HCT116 (cell line): ENCODE results near the gene SRSF3. TPM values are rescaled to one million over a fixed set of nuclear protein-coding genes. Genes with fewer than 3 reads are reported as not detected.

ENCODE experiments used
- ATAC-seq: fragments of 200-7000 bp; cut with Tn5 transposase; 2 replicates; pipeline ENCODE4 v1.9.1; 2020; ENCODE audit warnings: mild to moderate bottlenecking, moderate library complexity
- BruUV-seq: library from RNA; stranded (reverse); fragments of 400-500 nt; replicated peaks from 2 replicates; lab custom pipeline; 2021; lab: Mats Ljungman, UMichigan
- CTCF ChIA-PET: fragments of 300-600 bp; sonication (Branson Sonifier 250); formaldehyde crosslinking; loops from one replicate; lab custom pipeline; 2021; ENCODE audit warnings: antibody characterized with exemption; lab: Charles Lee
- POLR2A ChIA-PET: fragments of 300-600, 350-600 bp; sonication (Branson Sonifier 250); formaldehyde crosslinking; loops from one replicate; lab custom pipeline; 2021; ENCODE audit warnings: antibody characterized with exemption; lab: Charles Lee
- RAD21 ChIA-PET, 2 experiments: fragments of 300-600 bp; sonication (Branson Sonifier 250); formaldehyde crosslinking; loops; one replicate each; lab custom pipeline; 2023; ENCODE audit warnings: low total read pairs in 2 of 2; ENCODE audit not compliant: uncharacterized antibody in 2 of 2, unreplicated experiment in 2 of 2, low non-redundant PET in 1 of 2; lab: Charles Lee
- DNase-seq: peaks from one replicate; pipeline ENCODE4 v3.0.0-alpha.2; 2010; ENCODE audit warnings: low read depth, low spot score
- H2AFZ ChIP-seq: fragments of 200-600 bp; shearing (Covaris generic), sonication (generic); 2 replicates; pipeline ENCODE4 v1.6.1; 2017; ENCODE audit warnings: low read depth, mixed run types, mixed read lengths, antibody characterized with exemption, low read length; ENCODE audit not compliant: poor library complexity, severe bottlenecking
- H3K27ac ChIP-seq: 2 replicates; pipeline ENCODE4 v1.5.1; 2012; ENCODE audit warnings: low read depth, low read length
- H3K27me3 ChIP-seq: fragments of 200-600 bp; sonication (generic); 2 replicates; pipeline ENCODE4 v1.6.1; 2016; ENCODE audit warnings: mixed run types, low read length, mixed read lengths; ENCODE audit not compliant: insufficient read depth
- H3K36me3 ChIP-seq, 2 experiments: fragments of 200-500 bp in 1 of 2; fragments of 200-600 bp in 1 of 2; sonication (Bioruptor generic) in 1 of 2; sonication (generic) in 1 of 2; 2 replicates each; pipeline versions ENCODE4 v1.5.1 to v1.6.1; 2014 to 2016; ENCODE audit warnings: low read length in 2 of 2, inconsistent platforms in 1 of 2, mixed read lengths in 1 of 2, mixed run types in 1 of 2; ENCODE audit not compliant: insufficient read depth in 2 of 2, control insufficient read depth in 1 of 2
- H3K4me1 ChIP-seq, 2 experiments: fragments of 200-600 bp in 1 of 2; sonication (generic) in 1 of 2; 2 replicates each; pipeline versions ENCODE4 v1.5.1 to v1.6.1; 2012 to 2017; ENCODE audit warnings: low read length in 2 of 2, inconsistent platforms in 1 of 2, mild to moderate bottlenecking in 1 of 2, mixed read lengths in 1 of 2, mixed run types in 1 of 2, moderate library complexity in 1 of 2; ENCODE audit not compliant: insufficient read depth in 2 of 2, control insufficient read depth in 1 of 2
- H3K4me2 ChIP-seq: fragments of 200-600 bp; sonication (generic); 2 replicates; pipeline ENCODE4 v1.6.1; 2017; ENCODE audit warnings: mixed run types, low read length, mixed read lengths
- H3K4me3 ChIP-seq, 2 experiments: fragments of 200-600 bp in 1 of 2; sonication (generic) in 1 of 2; replicated peaks in 1 of 2; 2 replicates each; pipeline ENCODE4 v1.5.1; 2011 to 2016; ENCODE audit warnings: low read length in 2 of 2, control low read depth in 1 of 2, low read depth in 1 of 2, mild to moderate bottlenecking in 1 of 2, mixed read lengths in 1 of 2, mixed run types in 1 of 2
- H3K79me2 ChIP-seq: fragments of 200-600 bp; sonication (generic); 2 replicates; pipeline ENCODE4 v1.6.1; 2017; ENCODE audit warnings: mild to moderate bottlenecking, mixed run types, low read length, moderate library complexity, mixed read lengths; ENCODE audit not compliant: insufficient read depth
- H3K9ac ChIP-seq: fragments of 200-600 bp; sonication (generic); 2 replicates; pipeline ENCODE4 v1.6.1; 2016; ENCODE audit warnings: low read length, mixed read lengths
- H3K9me2 ChIP-seq: fragments of 200-600 bp; sonication (generic), shearing (Covaris generic); 2 replicates; pipeline ENCODE4 v1.6.1; 2017; ENCODE audit warnings: mixed run types, mild to moderate bottlenecking, moderate library complexity; ENCODE audit not compliant: insufficient read depth
- H3K9me3 ChIP-seq, 2 experiments: fragments of 200-500 bp in 1 of 2; fragments of 200-600 bp in 1 of 2; sonication (Bioruptor generic) in 1 of 2; sonication (generic) in 1 of 2; 2 replicates each; pipeline ENCODE4 v1.6.1; 2014 to 2017; ENCODE audit warnings: low read length in 2 of 2, mixed read lengths in 2 of 2, inconsistent platforms in 1 of 2, low read depth in 1 of 2, mild to moderate bottlenecking in 1 of 2, mixed run types in 1 of 2, moderate library complexity in 1 of 2; ENCODE audit not compliant: control insufficient read depth in 1 of 2, insufficient read depth in 1 of 2
- H4K20me1 ChIP-seq: fragments of 200-600 bp; sonication (generic), shearing (Covaris generic); 2 replicates; pipeline ENCODE4 v1.6.1; 2017; ENCODE audit warnings: mixed run types, mild to moderate bottlenecking, moderate library complexity; ENCODE audit not compliant: insufficient read depth
- CBX3 ChIP-seq: IDR thresholded peaks from 2 replicates; pipeline ENCODE4 v1.6.1; 2012; ENCODE audit warnings: low read depth
- EGR1 ChIP-seq: IDR thresholded peaks from 2 replicates; pipeline ENCODE4 v1.6.1; 2012; ENCODE audit warnings: low read depth
- ELF1 ChIP-seq: IDR thresholded peaks from 2 replicates; pipeline ENCODE4 v1.6.1; 2012; ENCODE audit warnings: low read depth, borderline replicate concordance
- EZH2 ChIP-seq: fragments of 200-600 bp; sonication (generic); IDR thresholded peaks from 2 replicates; pipeline ENCODE4 v1.6.1; 2017; ENCODE audit warnings: antibody characterized with exemption, mixed run types
- EZH2phosphoT487 ChIP-seq: fragments of 200-600 bp; IDR thresholded peaks from 2 replicates; pipeline ENCODE4 v1.6.1; 2018; ENCODE audit warnings: antibody characterized with exemption, borderline replicate concordance
- JUND ChIP-seq: IDR thresholded peaks from 2 replicates; pipeline ENCODE4 v1.6.1; 2012
- POLR2AphosphoS5 ChIP-seq: IDR thresholded peaks from 2 replicates; pipeline ENCODE4 v1.6.1; 2011; ENCODE audit warnings: mild to moderate bottlenecking, low read depth, low read length, moderate library complexity
- RAD21 ChIP-seq: IDR thresholded peaks from 2 replicates; pipeline ENCODE4 v1.6.1; 2012; ENCODE audit warnings: low read depth, mild to moderate bottlenecking
- SIN3A ChIP-seq: IDR thresholded peaks from 2 replicates; pipeline ENCODE4 v1.6.1; 2012; ENCODE audit warnings: low read depth
- SP1 ChIP-seq: IDR thresholded peaks from 2 replicates; pipeline ENCODE4 v1.6.1; 2012; ENCODE audit warnings: low read depth
- SRF ChIP-seq: IDR thresholded peaks from 2 replicates; pipeline ENCODE4 v1.6.1; 2012; ENCODE audit warnings: low read depth
- ZNF274 ChIP-seq: fragments of 200-500 bp; sonication (Bioruptor generic); IDR thresholded peaks from 2 replicates; pipeline ENCODE4 v1.6.1; 2014; ENCODE audit warnings: mild to moderate bottlenecking, low read depth, low read length, inconsistent platforms
- intact Hi-C: fragments of 100-400 bp; cut with micrococcal nuclease; formaldehyde crosslinking; loops from 2 replicates; pipeline ENCODE4 v1.10.0; 2022
- total RNA-seq: library from RNA; stranded (reverse); gene quantifications from one replicate; pipeline ENCODE4 v1.2.1, GENCODE V29; 2021; ENCODE audit not compliant: unreplicated experiment
- TF ChIP-seq, protein P1 (sequence below): IDR thresholded peaks from 2 replicates; pipeline ENCODE4 v1.6.1; 2011; ENCODE audit warnings: mild to moderate bottlenecking, low read length, moderate library complexity; ENCODE audit not compliant: insufficient replicate concordance; ENCODE audit errors: extremely low read depth
- TF ChIP-seq, protein P2 (sequence below): IDR thresholded peaks from 2 replicates; pipeline ENCODE4 v1.6.1; 2012; ENCODE audit warnings: low read depth
- TF ChIP-seq, protein P3 (sequence below): IDR thresholded peaks from 2 replicates; pipeline ENCODE4 v1.6.1; 2012

Gene SRSF3
- total RNA-seq, 1 experiment from 2014 or later = 362 TPM

DNA sequence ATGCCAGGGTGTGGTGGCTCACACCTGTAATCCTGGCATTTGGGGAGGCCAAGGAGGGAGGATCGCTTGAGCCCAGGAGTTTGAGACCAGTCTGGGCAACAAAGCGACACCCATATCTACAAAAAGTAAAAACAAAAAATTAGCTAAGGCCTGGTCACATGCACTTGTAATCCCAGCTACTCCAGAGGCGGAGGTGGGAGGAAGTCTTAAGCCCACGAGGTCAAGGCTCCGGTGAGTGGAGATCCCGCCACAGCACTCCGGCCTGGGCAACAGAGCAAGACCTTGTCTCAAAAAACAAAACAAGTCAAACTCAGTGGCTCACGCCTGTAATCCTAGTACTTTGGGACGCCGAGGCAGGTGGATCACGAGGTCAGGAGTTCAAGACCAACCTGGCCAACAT is 35.6 kb downstream of the SRSF3 start:
- intact Hi-C loops = no loop called here
- TF ChIP-seq EZH2phosphoT487 (no peak), RAD21 (no peak), SIN3A (no peak), SRF (no peak)
- TF ChIP-seq, protein P1, sequence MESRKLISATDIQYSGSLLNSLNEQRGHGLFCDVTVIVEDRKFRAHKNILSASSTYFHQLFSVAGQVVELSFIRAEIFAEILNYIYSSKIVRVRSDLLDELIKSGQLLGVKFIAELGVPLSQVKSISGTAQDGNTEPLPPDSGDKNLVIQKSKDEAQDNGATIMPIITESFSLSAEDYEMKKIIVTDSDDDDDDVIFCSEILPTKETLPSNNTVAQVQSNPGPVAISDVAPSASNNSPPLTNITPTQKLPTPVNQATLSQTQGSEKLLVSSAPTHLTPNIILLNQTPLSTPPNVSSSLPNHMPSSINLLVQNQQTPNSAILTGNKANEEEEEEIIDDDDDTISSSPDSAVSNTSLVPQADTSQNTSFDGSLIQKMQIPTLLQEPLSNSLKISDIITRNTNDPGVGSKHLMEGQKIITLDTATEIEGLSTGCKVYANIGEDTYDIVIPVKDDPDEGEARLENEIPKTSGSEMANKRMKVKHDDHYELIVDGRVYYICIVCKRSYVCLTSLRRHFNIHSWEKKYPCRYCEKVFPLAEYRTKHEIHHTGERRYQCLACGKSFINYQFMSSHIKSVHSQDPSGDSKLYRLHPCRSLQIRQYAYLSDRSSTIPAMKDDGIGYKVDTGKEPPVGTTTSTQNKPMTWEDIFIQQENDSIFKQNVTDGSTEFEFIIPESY = no peak
- TF ChIP-seq, all 23 proteins: peak for 0
- Histone ChIP-seq H3K4me3 (no peak overlapping the region), H2AFZ (no peak overlapping the region), H3K4me1 (peaks cover 4 to 10% of the 10 kb centered on the region in 2 experiments; a peak in 2 of 4 replicates), H4K20me1 (no peaks in the 10 kb centered on the region), H3K9ac (no peak overlapping the region), H3K9me3 (no peaks in the 10 kb centered on the region), H3K36me3 (no peaks in the 10 kb centered on the region), H3K4me2 (no peak overlapping the region), H3K27ac (no peak overlapping the region), H3K27me3 (no peaks in the 10 kb centered on the region), H3K79me2 (no peaks in the 10 kb centered on the region), H3K9me2 (no peaks in the 10 kb centered on the region)
- BruUV-seq = no TSS peak
- DNase-seq = no peak
- ChIA-PET CTCF (no interaction called here), RAD21 (no interaction called here), POLR2A (interaction anchor here (1.3 kb wide), 1 partner anchor 49 kb away, joined by 3 read pairs; the partner anchor contains the start of gene CDKN1A)
- ATAC-seq = no peak

DNA sequence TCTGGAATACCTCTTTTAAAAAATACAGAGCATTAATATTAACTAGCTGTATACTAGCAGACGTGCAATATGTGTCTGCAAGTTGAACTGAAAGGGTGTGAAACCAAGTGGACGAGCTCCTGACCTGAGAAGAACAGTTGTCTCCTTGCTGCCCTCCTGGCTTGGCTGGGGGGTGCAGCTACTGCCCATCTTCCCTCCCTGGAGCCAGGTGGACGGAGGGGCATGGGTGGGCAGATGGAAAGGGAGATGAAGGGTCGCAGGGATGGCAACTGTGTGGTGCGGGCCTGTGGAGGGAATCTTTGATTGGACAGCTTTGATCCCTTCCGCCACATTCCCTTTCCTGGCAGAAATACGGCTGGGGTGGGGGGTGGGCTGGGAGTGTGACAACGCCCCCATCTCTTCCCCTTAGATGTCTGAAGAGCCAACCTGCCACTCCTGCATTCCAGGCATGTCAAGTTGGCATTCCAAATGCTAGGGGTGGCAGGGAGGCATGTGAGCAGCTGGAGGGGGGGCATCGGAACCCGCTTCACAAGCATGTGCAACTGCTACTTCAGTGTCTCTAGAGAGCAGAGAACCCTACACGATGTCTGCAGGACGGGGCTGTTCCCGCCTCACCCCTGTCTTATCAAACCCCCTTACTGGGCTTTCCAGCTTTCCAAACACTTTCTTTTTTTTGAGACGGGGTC is 37.3 kb downstream of the SRSF3 start:
- no TSS peak for BruUV-seq
- Histone ChIP-seq H3K27me3 (no peaks in the 10 kb centered on the region), H3K4me2 (no peak overlapping the region), H3K9ac (no peak overlapping the region), H4K20me1 (no peaks in the 10 kb centered on the region), H3K9me3 (no peaks in the 10 kb centered on the region), H3K4me1 (peaks cover 4 to 10% of the 10 kb centered on the region in 2 experiments; a peak in 2 of 4 replicates), H2AFZ (no peak overlapping the region), H3K36me3 (no peaks in the 10 kb centered on the region), H3K79me2 (no peaks in the 10 kb centered on the region), H3K9me2 (no peaks in the 10 kb centered on the region), H3K4me3 (no peak overlapping the region), H3K27ac (no peak overlapping the region)
- ATAC-seq (no peak; the same call in 1 of the 2 replicates), DNase-seq (no peak)
- RAD21 ChIA-PET = no interaction called here
- CTCF ChIA-PET = interaction anchor here (0.9 kb wide), 1 partner anchor 128 kb away, joined by 3 read pairs; no protein-coding TSS in a partner anchor
- TF ChIP-seq ELF1 = no peak
- TF ChIP-seq EGR1 = no peak
- TF ChIP-seq, protein P2, sequence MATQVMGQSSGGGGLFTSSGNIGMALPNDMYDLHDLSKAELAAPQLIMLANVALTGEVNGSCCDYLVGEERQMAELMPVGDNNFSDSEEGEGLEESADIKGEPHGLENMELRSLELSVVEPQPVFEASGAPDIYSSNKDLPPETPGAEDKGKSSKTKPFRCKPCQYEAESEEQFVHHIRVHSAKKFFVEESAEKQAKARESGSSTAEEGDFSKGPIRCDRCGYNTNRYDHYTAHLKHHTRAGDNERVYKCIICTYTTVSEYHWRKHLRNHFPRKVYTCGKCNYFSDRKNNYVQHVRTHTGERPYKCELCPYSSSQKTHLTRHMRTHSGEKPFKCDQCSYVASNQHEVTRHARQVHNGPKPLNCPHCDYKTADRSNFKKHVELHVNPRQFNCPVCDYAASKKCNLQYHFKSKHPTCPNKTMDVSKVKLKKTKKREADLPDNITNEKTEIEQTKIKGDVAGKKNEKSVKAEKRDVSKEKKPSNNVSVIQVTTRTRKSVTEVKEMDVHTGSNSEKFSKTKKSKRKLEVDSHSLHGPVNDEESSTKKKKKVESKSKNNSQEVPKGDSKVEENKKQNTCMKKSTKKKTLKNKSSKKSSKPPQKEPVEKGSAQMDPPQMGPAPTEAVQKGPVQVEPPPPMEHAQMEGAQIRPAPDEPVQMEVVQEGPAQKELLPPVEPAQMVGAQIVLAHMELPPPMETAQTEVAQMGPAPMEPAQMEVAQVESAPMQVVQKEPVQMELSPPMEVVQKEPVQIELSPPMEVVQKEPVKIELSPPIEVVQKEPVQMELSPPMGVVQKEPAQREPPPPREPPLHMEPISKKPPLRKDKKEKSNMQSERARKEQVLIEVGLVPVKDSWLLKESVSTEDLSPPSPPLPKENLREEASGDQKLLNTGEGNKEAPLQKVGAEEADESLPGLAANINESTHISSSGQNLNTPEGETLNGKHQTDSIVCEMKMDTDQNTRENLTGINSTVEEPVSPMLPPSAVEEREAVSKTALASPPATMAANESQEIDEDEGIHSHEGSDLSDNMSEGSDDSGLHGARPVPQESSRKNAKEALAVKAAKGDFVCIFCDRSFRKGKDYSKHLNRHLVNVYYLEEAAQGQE = no peak
- no peak for TF ChIP-seq EZH2phosphoT487
- no peak for TF ChIP-seq SP1
- TF ChIP-seq, protein P3, sequence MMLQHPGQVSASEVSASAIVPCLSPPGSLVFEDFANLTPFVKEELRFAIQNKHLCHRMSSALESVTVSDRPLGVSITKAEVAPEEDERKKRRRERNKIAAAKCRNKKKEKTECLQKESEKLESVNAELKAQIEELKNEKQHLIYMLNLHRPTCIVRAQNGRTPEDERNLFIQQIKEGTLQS = no peak
- no peak for TF ChIP-seq CBX3
- TF ChIP-seq JUND = no peak
- no peak for TF ChIP-seq ZNF274
- no peak for TF ChIP-seq EZH2
- no peak for TF ChIP-seq RAD21
- no peak for TF ChIP-seq POLR2AphosphoS5
- POLR2A ChIA-PET = no interaction called here
- intact Hi-C loops = no loop called here
